22Rv1 (cell line): ENCODE results near the gene GDPD3.

Experiments used
- H3K27ac ChIP-seq: fragments of 450-650 bp; 2 replicates; pipeline ENCODE4 v1.5.1; 2017
- CTCF ChIP-seq: fragments of 450-650 bp; IDR thresholded peaks from 2 replicates; pipeline ENCODE4 v1.5.1; 2017; ENCODE audit warnings: mild to moderate bottlenecking
- ZFX ChIP-seq: fragments of 450-650 bp; IDR thresholded peaks from 2 replicates; pipeline ENCODE4 v1.6.1; 2017; ENCODE audit warnings: antibody characterized with exemption, borderline replicate concordance

Gene GDPD3

GRCh38 chr16:30122604-30123160 is 9.3 kb upstream of the GDPD3 start:
- peak overlapping the region; percentile 67 for H3K27ac ChIP-seq
- no peak for TF ChIP-seq ZFX
- TF ChIP-seq CTCF = no peak

- TF ChIP-seq CTCF (no peak), ZFX (no peak)
- H3K27ac ChIP-seq = peak overlapping the region; percentile 67
These were observed 8.6 kb upstream of the GDPD3 start for GRCh38 chr16:30121741-30122571.

GRCh38 chr16:30120340-30121105 is 7.2 kb upstream of the GDPD3 start:
- H3K27ac ChIP-seq = peak overlapping the region; percentile 67; the same call in 1 of the 2 replicates
- TF ChIP-seq CTCF (no peak), ZFX (no peak)

- H3K27ac ChIP-seq = no peak overlapping the region
- TF ChIP-seq ZFX (no peak), CTCF (no peak)
These were observed 6.1 kb upstream of the GDPD3 start for GRCh38 chr16:30119428-30119827.

- TF ChIP-seq CTCF (no peak), ZFX (no peak)
- no peak overlapping the region for H3K27ac ChIP-seq
These were observed 4.4 kb upstream of the GDPD3 start for GRCh38 chr16:30117768-30118167.

GRCh38 chr16:30116291-30117207 is 3.2 kb upstream of the GDPD3 start:
- no peak overlapping the region for H3K27ac ChIP-seq
- TF ChIP-seq ZFX (no peak), CTCF (no peak)
